SK-N-SH (cell line): ENCODE measurements around the gene SLC28A3. TPM values are rescaled to one million over a fixed set of nuclear protein-coding genes. Genes with fewer than 3 reads are reported as not detected.

Source experiments
- CTCF ChIA-PET: fragments of 300-600, 350-600 bp; formaldehyde crosslinking; extraction: SDS; loops from one replicate; lab custom pipeline; 2021; lab: Yijun Ruan, JAX
- POLR2A ChIA-PET: fragments of 350-600 bp; sonication (Branson Sonifier 250); formaldehyde crosslinking; extraction: SDS; loops from one replicate; lab custom pipeline; 2020; ENCODE audit warnings: antibody characterized with exemption, inconsistent platforms; lab: Yijun Ruan, JAX
- DNase-seq: peaks from one replicate; pipeline ENCODE4 v3.0.0; 2012
- H2AFZ ChIP-seq: fragments of 200-600 bp; sonication (generic); 2 replicates; pipeline ENCODE4 v1.8.1; 2016; ENCODE audit warnings: antibody characterized with exemption, mild to moderate bottlenecking, low read depth
- H3F3A ChIP-seq: fragments of 200-600 bp; sonication (generic); replicated peaks from 2 replicates; pipeline ENCODE3; 2016; ENCODE audit warnings: antibody characterized with exemption, mild to moderate bottlenecking; ENCODE audit not compliant: insufficient read depth
- H3K27ac ChIP-seq, 2 experiments: fragments of 200-500 bp in 1 of 2; fragments of 200-600 bp in 1 of 2; sonication (Bioruptor generic) in 1 of 2; sonication (generic), shearing (Covaris generic) in 1 of 2; 2 replicates each; pipeline versions ENCODE4 v1.5.1 to v1.6.1; 2014 to 2016; ENCODE audit warnings: low read depth in 2 of 2, inconsistent platforms in 1 of 2, low read length in 1 of 2, mild to moderate bottlenecking in 1 of 2, mixed read lengths in 1 of 2
- H3K27me3 ChIP-seq: fragments of 200-600 bp; sonication (generic), shearing (Covaris generic); 2 replicates; pipeline ENCODE4 v1.6.1; 2016; ENCODE audit warnings: mixed run types; ENCODE audit not compliant: insufficient read depth
- H3K36me3 ChIP-seq, 2 experiments: fragments of 200-500 bp in 1 of 2; fragments of 200-600 bp in 1 of 2; sonication (Bioruptor generic) in 1 of 2; sonication (generic) in 1 of 2; replicated peaks in 1 of 2; 2 replicates each; pipeline versions ENCODE3 to v1.5.1; 2014 to 2016; ENCODE audit warnings: low read length in 1 of 2, mild to moderate bottlenecking in 1 of 2; ENCODE audit not compliant: insufficient read depth in 2 of 2, control insufficient read depth in 1 of 2
- H3K4me1 ChIP-seq, 2 experiments: fragments of 200-500 bp in 1 of 2; fragments of 200-600 bp in 1 of 2; sonication (Bioruptor generic) in 1 of 2; sonication (generic), shearing (Covaris generic) in 1 of 2; 2 replicates each; pipeline versions ENCODE4 v1.5.1 to v1.6.1; 2014 to 2016; ENCODE audit warnings: low read depth in 1 of 2, low read length in 1 of 2, mixed run types in 1 of 2; ENCODE audit not compliant: insufficient read depth in 2 of 2, control insufficient read depth in 1 of 2
- H3K4me2 ChIP-seq: fragments of 200-600 bp; sonication (generic), shearing (Covaris generic); 2 replicates; pipeline ENCODE4 v1.6.1; 2017; ENCODE audit warnings: mixed run types
- H3K4me3 ChIP-seq, 2 experiments: fragments of 200-500 bp in 1 of 2; fragments of 200-600 bp in 1 of 2; sonication (Bioruptor generic) in 1 of 2; sonication (generic), shearing (Covaris generic) in 1 of 2; 2 replicates each; pipeline versions ENCODE4 v1.5.1 to v1.8.1; 2014 to 2016; ENCODE audit warnings: low read depth in 2 of 2, inconsistent platforms in 1 of 2, low read length in 1 of 2, mild to moderate bottlenecking in 1 of 2, mixed read lengths in 1 of 2, moderate library complexity in 1 of 2
- H3K79me2 ChIP-seq: fragments of 200-600 bp; sonication (generic); 2 replicates; pipeline ENCODE4 v1.8.1; 2017; ENCODE audit warnings: mild to moderate bottlenecking; ENCODE audit not compliant: insufficient read depth
- H3K9ac ChIP-seq: fragments of 200-600 bp; sonication (generic); 2 replicates; pipeline ENCODE4 v1.6.1; 2017; ENCODE audit warnings: mixed run types
- H3K9me2 ChIP-seq: fragments of 200-600 bp; sonication (generic); 2 replicates; pipeline ENCODE4 v1.6.1; 2017; ENCODE audit warnings: mixed run types
- H3K9me3 ChIP-seq: fragments of 200-600 bp; sonication (generic); 2 replicates; pipeline ENCODE4 v1.6.1; 2017; ENCODE audit warnings: mixed run types, mild to moderate bottlenecking, moderate library complexity
- H4K20me1 ChIP-seq: fragments of 200-600 bp; sonication (generic); 2 replicates; pipeline ENCODE4 v1.6.1; 2017; ENCODE audit warnings: mild to moderate bottlenecking, mixed run types; ENCODE audit not compliant: insufficient read depth
- EP300 ChIP-seq, 2 experiments: IDR thresholded peaks; 2 replicates each; pipeline versions ENCODE4 v1.4.0 to v1.6.1; 2012; ENCODE audit warnings: borderline replicate concordance in 1 of 2, low read depth in 1 of 2, low read length in 1 of 2
- FOSL2 ChIP-seq: IDR thresholded peaks from 2 replicates; pipeline ENCODE4 v1.4.0; 2012; ENCODE audit warnings: low read depth, mild to moderate bottlenecking, moderate library complexity, borderline replicate concordance
- FOXJ3 ChIP-seq: sonication (generic); formaldehyde crosslinking; IDR thresholded peaks from 2 replicates; pipeline ENCODE4 v1.5.1; 2020; ENCODE audit warnings: mild to moderate bottlenecking, missing genetic modification reagents
- MEF2A ChIP-seq: IDR thresholded peaks from 2 replicates; pipeline ENCODE4 v1.4.0; 2012; ENCODE audit warnings: low read depth, borderline replicate concordance
- MXI1 ChIP-seq: IDR thresholded peaks from 2 replicates; pipeline ENCODE4 v1.6.1; 2012; ENCODE audit warnings: mild to moderate bottlenecking, low read depth, low read length, improper control_type of control experiment
- NFIC ChIP-seq: IDR thresholded peaks from 2 replicates; pipeline ENCODE4 v1.4.0; 2012; ENCODE audit warnings: borderline replicate concordance
- NRF1 ChIP-seq: IDR thresholded peaks from 2 replicates; pipeline ENCODE4 v1.6.1; 2012; ENCODE audit warnings: low read depth, mild to moderate bottlenecking, low read length
- RAD21 ChIP-seq: IDR thresholded peaks from 2 replicates; pipeline ENCODE4 v1.6.1; 2012; ENCODE audit warnings: mild to moderate bottlenecking, low read length
- RFX5 ChIP-seq: IDR thresholded peaks from 2 replicates; pipeline ENCODE4 v1.6.1; 2012; ENCODE audit warnings: mild to moderate bottlenecking, improper control_type of control experiment, low read length
- RXRA ChIP-seq: IDR thresholded peaks from 2 replicates; pipeline ENCODE4 v1.4.0; 2012; ENCODE audit warnings: low read depth, mild to moderate bottlenecking, borderline replicate concordance
- SIN3A ChIP-seq: IDR thresholded peaks from 2 replicates; pipeline ENCODE4 v1.6.1; 2012; ENCODE audit warnings: low read depth, mild to moderate bottlenecking, low read length, moderate library complexity, borderline replicate concordance
- TCF12 ChIP-seq: IDR thresholded peaks from 2 replicates; pipeline ENCODE4 v1.4.0; 2012
- TEAD4 ChIP-seq: IDR thresholded peaks from 2 replicates; pipeline ENCODE4 v1.4.0; 2012; ENCODE audit warnings: mild to moderate bottlenecking, borderline replicate concordance; ENCODE audit not compliant: insufficient read depth
- YY1 ChIP-seq: IDR thresholded peaks from 2 replicates; pipeline ENCODE4 v1.4.0; 2012; ENCODE audit warnings: low read depth, mild to moderate bottlenecking
- WGBS: methylation state at CpG from one replicate; pipeline ENCODE4 v1.1.6; 2017; ENCODE audit warnings: low lambda C conversion rate; 5-methylcytosine and 5-hydroxymethylcytosine counted together
- polyA plus RNA-seq, 3 experiments: library from polyadenylated mRNA; depleted of rRNA; stranded (reverse); fragments of >200 nt; gene quantifications; 2 replicates each; pipeline ENCODE4 v1.2.3, GENCODE V29; 2012
- TF ChIP-seq, protein P1 (sequence below): IDR thresholded peaks from 2 replicates; pipeline ENCODE4 v1.6.1; 2012; ENCODE audit warnings: mild to moderate bottlenecking, low read depth, low read length, moderate library complexity
- TF ChIP-seq, protein P2 (sequence below): IDR thresholded peaks from 2 replicates; pipeline ENCODE4 v1.4.0; 2012; ENCODE audit warnings: low read depth
- TF ChIP-seq, protein P3 (sequence below): IDR thresholded peaks from 2 replicates; pipeline ENCODE4 v1.4.0; 2012; ENCODE audit warnings: low read depth, borderline replicate concordance
- TF ChIP-seq, protein P4 (sequence below): IDR thresholded peaks from 2 replicates; pipeline ENCODE4; 2012

Gene SLC28A3
- polyA plus RNA-seq, 1 of the 3 experiments (the other 2 are of a cell fraction) = 0.23 TPM

DNA sequence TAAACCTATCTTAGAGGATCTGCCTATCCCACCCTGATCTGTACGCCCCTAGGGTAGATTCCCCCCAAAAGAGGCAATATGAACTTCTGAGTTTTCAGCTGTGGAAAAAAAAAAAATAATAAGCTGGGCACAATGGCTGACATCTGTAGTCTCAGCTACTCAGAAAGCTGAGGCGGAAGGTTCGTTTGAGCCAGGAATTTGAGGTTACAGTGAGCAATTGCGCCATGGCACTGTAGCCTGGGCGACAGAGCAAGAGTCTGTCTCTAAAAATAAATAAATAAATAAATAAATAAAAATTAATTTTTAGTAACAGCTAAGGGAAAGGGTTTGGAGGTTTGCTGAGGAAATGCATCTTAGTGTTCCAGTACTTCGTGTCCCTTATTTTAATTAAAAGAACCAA lies 21.1 kb upstream of the SLC28A3 start:
- H2AFZ ChIP-seq = no peak overlapping the region
- H3K27me3 ChIP-seq = no peaks in the 10 kb centered on the region
- H4K20me1 ChIP-seq = no peaks in the 10 kb centered on the region
- no peak overlapping the region for H3K4me2 ChIP-seq
- TF ChIP-seq NRF1 (no peak), RXRA (no peak), TCF12 (no peak), NFIC (no peak), RFX5 (no peak), MXI1 (no peak), MEF2A (no peak), TEAD4 (no peak), YY1 (no peak), FOSL2 (no peak), RAD21 (no peak), EP300 (IDR thresholded peaks at IDR 0.05; ENCODE audit: borderline replicate concordance in 1 of 2, low read depth in 1 of 2, low read length in 1 of 2) (no peak), SIN3A (no peak), FOXJ3 (CRISPR knock-in tag) (no peak)
- TF ChIP-seq, protein P1, sequence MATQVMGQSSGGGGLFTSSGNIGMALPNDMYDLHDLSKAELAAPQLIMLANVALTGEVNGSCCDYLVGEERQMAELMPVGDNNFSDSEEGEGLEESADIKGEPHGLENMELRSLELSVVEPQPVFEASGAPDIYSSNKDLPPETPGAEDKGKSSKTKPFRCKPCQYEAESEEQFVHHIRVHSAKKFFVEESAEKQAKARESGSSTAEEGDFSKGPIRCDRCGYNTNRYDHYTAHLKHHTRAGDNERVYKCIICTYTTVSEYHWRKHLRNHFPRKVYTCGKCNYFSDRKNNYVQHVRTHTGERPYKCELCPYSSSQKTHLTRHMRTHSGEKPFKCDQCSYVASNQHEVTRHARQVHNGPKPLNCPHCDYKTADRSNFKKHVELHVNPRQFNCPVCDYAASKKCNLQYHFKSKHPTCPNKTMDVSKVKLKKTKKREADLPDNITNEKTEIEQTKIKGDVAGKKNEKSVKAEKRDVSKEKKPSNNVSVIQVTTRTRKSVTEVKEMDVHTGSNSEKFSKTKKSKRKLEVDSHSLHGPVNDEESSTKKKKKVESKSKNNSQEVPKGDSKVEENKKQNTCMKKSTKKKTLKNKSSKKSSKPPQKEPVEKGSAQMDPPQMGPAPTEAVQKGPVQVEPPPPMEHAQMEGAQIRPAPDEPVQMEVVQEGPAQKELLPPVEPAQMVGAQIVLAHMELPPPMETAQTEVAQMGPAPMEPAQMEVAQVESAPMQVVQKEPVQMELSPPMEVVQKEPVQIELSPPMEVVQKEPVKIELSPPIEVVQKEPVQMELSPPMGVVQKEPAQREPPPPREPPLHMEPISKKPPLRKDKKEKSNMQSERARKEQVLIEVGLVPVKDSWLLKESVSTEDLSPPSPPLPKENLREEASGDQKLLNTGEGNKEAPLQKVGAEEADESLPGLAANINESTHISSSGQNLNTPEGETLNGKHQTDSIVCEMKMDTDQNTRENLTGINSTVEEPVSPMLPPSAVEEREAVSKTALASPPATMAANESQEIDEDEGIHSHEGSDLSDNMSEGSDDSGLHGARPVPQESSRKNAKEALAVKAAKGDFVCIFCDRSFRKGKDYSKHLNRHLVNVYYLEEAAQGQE = no peak
- TF ChIP-seq, protein P2, sequence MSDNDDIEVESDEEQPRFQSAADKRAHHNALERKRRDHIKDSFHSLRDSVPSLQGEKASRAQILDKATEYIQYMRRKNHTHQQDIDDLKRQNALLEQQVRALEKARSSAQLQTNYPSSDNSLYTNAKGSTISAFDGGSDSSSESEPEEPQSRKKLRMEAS = no peak
- TF ChIP-seq, protein P3, sequence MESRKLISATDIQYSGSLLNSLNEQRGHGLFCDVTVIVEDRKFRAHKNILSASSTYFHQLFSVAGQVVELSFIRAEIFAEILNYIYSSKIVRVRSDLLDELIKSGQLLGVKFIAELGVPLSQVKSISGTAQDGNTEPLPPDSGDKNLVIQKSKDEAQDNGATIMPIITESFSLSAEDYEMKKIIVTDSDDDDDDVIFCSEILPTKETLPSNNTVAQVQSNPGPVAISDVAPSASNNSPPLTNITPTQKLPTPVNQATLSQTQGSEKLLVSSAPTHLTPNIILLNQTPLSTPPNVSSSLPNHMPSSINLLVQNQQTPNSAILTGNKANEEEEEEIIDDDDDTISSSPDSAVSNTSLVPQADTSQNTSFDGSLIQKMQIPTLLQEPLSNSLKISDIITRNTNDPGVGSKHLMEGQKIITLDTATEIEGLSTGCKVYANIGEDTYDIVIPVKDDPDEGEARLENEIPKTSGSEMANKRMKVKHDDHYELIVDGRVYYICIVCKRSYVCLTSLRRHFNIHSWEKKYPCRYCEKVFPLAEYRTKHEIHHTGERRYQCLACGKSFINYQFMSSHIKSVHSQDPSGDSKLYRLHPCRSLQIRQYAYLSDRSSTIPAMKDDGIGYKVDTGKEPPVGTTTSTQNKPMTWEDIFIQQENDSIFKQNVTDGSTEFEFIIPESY = no peak
- TF ChIP-seq, protein P4, sequence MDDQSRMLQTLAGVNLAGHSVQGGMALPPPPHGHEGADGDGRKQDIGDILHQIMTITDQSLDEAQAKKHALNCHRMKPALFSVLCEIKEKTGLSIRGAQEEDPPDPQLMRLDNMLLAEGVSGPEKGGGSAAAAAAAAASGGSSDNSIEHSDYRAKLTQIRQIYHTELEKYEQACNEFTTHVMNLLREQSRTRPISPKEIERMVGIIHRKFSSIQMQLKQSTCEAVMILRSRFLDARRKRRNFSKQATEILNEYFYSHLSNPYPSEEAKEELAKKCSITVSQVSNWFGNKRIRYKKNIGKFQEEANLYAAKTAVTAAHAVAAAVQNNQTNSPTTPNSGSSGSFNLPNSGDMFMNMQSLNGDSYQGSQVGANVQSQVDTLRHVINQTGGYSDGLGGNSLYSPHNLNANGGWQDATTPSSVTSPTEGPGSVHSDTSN = no peak
- no peaks in the 10 kb centered on the region for H3K9me2 ChIP-seq
- no peaks in the 10 kb centered on the region for H3K9me3 ChIP-seq
- H3K4me1 ChIP-seq = no peaks in the 10 kb centered on the region
- H3K27ac ChIP-seq = no peak overlapping the region
- POLR2A ChIA-PET = no interaction called here
- no peaks in the 10 kb centered on the region for H3K79me2 ChIP-seq
- H3K36me3 ChIP-seq = no peaks in the 10 kb centered on the region
- H3K4me3 ChIP-seq = no peak overlapping the region
- WGBS = 51% methylated on average over 6 of the region's 6 CpGs
- no peak overlapping the region for H3K9ac ChIP-seq
- DNase-seq = no peak
- CTCF ChIA-PET = no interaction called here
- H3F3A ChIP-seq = no peaks in the 10 kb centered on the region
